Central memory CD8-positive, alpha-beta T cell (primary cell): ENCODE data around the gene CDPF1.
"Not testable (repeated sequence)": the region's sequence is repeated elsewhere in the genome, so short reads cannot be mapped to it uniquely, and the experiment has no call there.

Experiments
- ATAC-seq: fragments of 150-1000 bp; cut with Tn5 transposase; replicated peaks from 2 replicates; pipeline ENCODE4 v1.10.0; 2022; ENCODE audit warnings: mild to moderate bottlenecking, moderate FRiP score, moderate number of reproducible peaks; ENCODE audit not compliant: poor library complexity, severe bottlenecking; ENCODE audit errors: extremely low read depth
- DNase-seq, 2 donors: peaks; one replicate each; pipeline ENCODE4 v3.0.0; 2021; ENCODE audit warnings: low spot score in 2 of 2
- H3K27ac Mint-ChIP-seq: one replicate; pipeline ENCODE4 v1.8.0; 2022; ENCODE audit warnings: low read depth, mild to moderate bottlenecking, moderate library complexity, mixed read lengths
- H3K27me3 Mint-ChIP-seq: one replicate; pipeline ENCODE4 v1.8.0; 2022; ENCODE audit warnings: mixed read lengths
- H3K36me3 Mint-ChIP-seq: one replicate; pipeline ENCODE4 v1.8.0; 2022; ENCODE audit warnings: mild to moderate bottlenecking, moderate library complexity, mixed read lengths; ENCODE audit not compliant: insufficient read depth
- H3K4me1 Mint-ChIP-seq: one replicate; pipeline ENCODE4 v1.8.0; 2022; ENCODE audit warnings: mixed read lengths
- H3K4me3 Mint-ChIP-seq: one replicate; pipeline ENCODE4 v1.8.0; 2022; ENCODE audit warnings: mild to moderate bottlenecking, moderate library complexity, mixed read lengths
- H3K9me3 Mint-ChIP-seq: one replicate; pipeline ENCODE4 v1.8.0; 2022; ENCODE audit warnings: mixed read lengths

The CDPF1 gene

GRCh38 chr22:46278656-46279645, 28.9 kb upstream of the CDPF1 start:
- Mint-ChIP-seq H3K36me3 (peaks cover 28% of the 10 kb centered on the region), H3K9me3 (no peaks in the 10 kb centered on the region), H3K4me1 (peaks cover 63% of the 10 kb centered on the region), H3K4me3 (no peak overlapping the region), H3K27ac (peak overlapping the region; percentile 22), H3K27me3 (no peaks in the 10 kb centered on the region)
- ATAC-seq (no peak), DNase-seq (no peak)

GRCh38 chr22:46276563-46276962, 26.5 kb upstream of the CDPF1 start:
- DNase-seq (no peak), ATAC-seq (no peak)
- Mint-ChIP-seq H3K4me3 (peak overlapping the region; percentile 51), H3K9me3 (no peaks in the 10 kb centered on the region), H3K27me3 (no peaks in the 10 kb centered on the region), H3K36me3 (peaks cover 30% of the 10 kb centered on the region), H3K27ac (peak overlapping the region; percentile 26), H3K4me1 (peaks cover 53% of the 10 kb centered on the region)

- no peak for ATAC-seq
- Mint-ChIP-seq H3K9me3 (no peaks in the 10 kb centered on the region), H3K36me3 (peaks cover 26% of the 10 kb centered on the region), H3K4me1 (peaks cover 44% of the 10 kb centered on the region), H3K27ac (peak overlapping the region; percentile 19), H3K27me3 (no peaks in the 10 kb centered on the region), H3K4me3 (no peak overlapping the region)
- DNase-seq, result no peak
These were observed 25.5 kb upstream of the CDPF1 start for GRCh38 chr22:46275455-46276122.

GRCh38 chr22:46274381-46274780, 24.3 kb upstream of the CDPF1 start:
- Mint-ChIP-seq H3K4me3 (no peak overlapping the region), H3K27ac (no peak overlapping the region), H3K9me3 (no peaks in the 10 kb centered on the region), H3K4me1 (peaks cover 42% of the 10 kb centered on the region), H3K36me3 (peaks cover 31% of the 10 kb centered on the region), H3K27me3 (no peaks in the 10 kb centered on the region)
- no peak for ATAC-seq
- DNase-seq, result no peak

GRCh38 chr22:46273432-46274148, 23.5 kb upstream of the CDPF1 start:
- H3K36me3 Mint-ChIP-seq, result peaks cover 31% of the 10 kb centered on the region
- no peaks in the 10 kb centered on the region for H3K27me3 Mint-ChIP-seq
- peaks cover 38% of the 10 kb centered on the region for H3K4me1 Mint-ChIP-seq
- no peak overlapping the region for H3K27ac Mint-ChIP-seq
- ATAC-seq, result no peak
- no peaks in the 10 kb centered on the region for H3K9me3 Mint-ChIP-seq
- no peak overlapping the region for H3K4me3 Mint-ChIP-seq
- DNase-seq, result no peak

GRCh38 chr22:46272762-46273431, 22.8 kb upstream of the CDPF1 start:
- Mint-ChIP-seq H3K9me3 (no peaks in the 10 kb centered on the region), H3K27ac (no peak overlapping the region), H3K27me3 (no peaks in the 10 kb centered on the region), H3K4me1 (peaks cover 40% of the 10 kb centered on the region), H3K4me3 (no peak overlapping the region), H3K36me3 (peaks cover 27% of the 10 kb centered on the region)
- DNase-seq (no peak), ATAC-seq (no peak)

- ATAC-seq (no peak), DNase-seq (no peak)
- Mint-ChIP-seq H3K36me3 (peaks cover 24% of the 10 kb centered on the region), H3K4me3 (no peak overlapping the region), H3K27ac (no peak overlapping the region), H3K27me3 (no peaks in the 10 kb centered on the region), H3K4me1 (peaks cover 38% of the 10 kb centered on the region), H3K9me3 (no peaks in the 10 kb centered on the region)
These were observed 22.1 kb upstream of the CDPF1 start for GRCh38 chr22:46272196-46272595.

- peak overlapping the region; percentile 68 for H3K27ac Mint-ChIP-seq
- DNase-seq (no peak), ATAC-seq (no peak)
- H3K9me3 Mint-ChIP-seq, result no peaks in the 10 kb centered on the region
- peaks cover 23% of the 10 kb centered on the region for H3K4me1 Mint-ChIP-seq
- no peaks in the 10 kb centered on the region for H3K27me3 Mint-ChIP-seq
- H3K4me3 Mint-ChIP-seq, result peak overlapping the region; percentile 94
- peaks cover 10% of the 10 kb centered on the region for H3K36me3 Mint-ChIP-seq
These were observed 19.5 kb upstream of the CDPF1 start for GRCh38 chr22:46269564-46269963.

GRCh38 chr22:46267431-46268279, 17.6 kb upstream of the CDPF1 start, which contains the start of gene TTC38:
Gene TTC38 (plus strand): TSS chr22:46268008. CDS start chr22:46268040, 32 bp downstream.
- Mint-ChIP-seq H3K4me3 (peak within 1 kb of the TSS; percentile 94), H3K4me1 (peaks cover 23% of the 10 kb centered on the region), H3K9me3 (no peaks in the 10 kb centered on the region), H3K36me3 (peaks cover 5% of the 10 kb centered on the region), H3K27ac (peak within 1 kb of the TSS; percentile 89), H3K27me3 (no peaks in the 10 kb centered on the region)
- no peak for DNase-seq
- peak; percentile 81 for ATAC-seq

GRCh38 chr22:46265627-46266026, 15.5 kb upstream of the CDPF1 start:
- not testable (repeated sequence) for DNase-seq, ATAC-seq, H3K9me3 Mint-ChIP-seq, H3K36me3 Mint-ChIP-seq, H3K4me3 Mint-ChIP-seq, H3K27ac Mint-ChIP-seq
- peaks cover 28% of the 10 kb centered on the region for H3K4me1 Mint-ChIP-seq
- peaks cover 18% of the 10 kb centered on the region for H3K27me3 Mint-ChIP-seq

- not testable (repeated sequence) for H3K9me3 Mint-ChIP-seq, H3K36me3 Mint-ChIP-seq, DNase-seq, ATAC-seq, H3K4me3 Mint-ChIP-seq, H3K27ac Mint-ChIP-seq
- Mint-ChIP-seq H3K4me1 (peaks cover 19% of the 10 kb centered on the region), H3K27me3 (peaks cover 29% of the 10 kb centered on the region)
These were observed 14.4 kb upstream of the CDPF1 start for GRCh38 chr22:46264520-46264919.
